Smooth muscle cell (in vitro differentiated cells): ENCODE data around the gene MARK1. TPM values are rescaled to one million over a fixed set of nuclear protein-coding genes. Genes with fewer than 3 reads are reported as not detected.

ENCODE experiments used
- DNase-seq: peaks from one replicate; lab custom pipeline; 2025; ENCODE audit not compliant: unreplicated experiment; lab: John Stamatoyannopoulos, UW
- H2AFZ ChIP-seq: fragments of 200-600 bp; sonication (generic); 2 replicates; pipeline ENCODE4 v1.6.0; 2016; ENCODE audit warnings: antibody characterized with exemption, low read depth, mild to moderate bottlenecking
- H3F3A ChIP-seq: fragments of 200-600 bp; sonication (generic); 2 replicates; pipeline ENCODE4 v1.6.0; 2017; ENCODE audit warnings: antibody characterized with exemption, low read depth
- H3K27ac ChIP-seq: fragments of 200-600 bp; sonication (generic); 2 replicates; pipeline ENCODE4 v1.5.1; 2016; ENCODE audit warnings: low read depth, mild to moderate bottlenecking
- H3K27me3 ChIP-seq: fragments of 200-600 bp; sonication (generic); 2 replicates; pipeline ENCODE4 v1.6.1; 2016; ENCODE audit warnings: low read depth, mild to moderate bottlenecking
- H3K36me3 ChIP-seq: fragments of 200-600 bp; sonication (generic); 2 replicates; pipeline ENCODE4 v1.5.1; 2016; ENCODE audit warnings: low read depth
- H3K4me1 ChIP-seq: fragments of 200-600 bp; sonication (generic); 2 replicates; pipeline ENCODE4 v1.5.1; 2016; ENCODE audit warnings: low read depth
- H3K4me2 ChIP-seq: fragments of 200-600 bp; sonication (generic); 2 replicates; pipeline ENCODE4 v1.6.0; 2016; ENCODE audit warnings: mild to moderate bottlenecking
- H3K4me3 ChIP-seq: fragments of 200-600 bp; sonication (generic); 2 replicates; pipeline ENCODE4 v1.5.1; 2016; ENCODE audit warnings: mild to moderate bottlenecking
- H3K79me2 ChIP-seq: fragments of 200-600 bp; sonication (generic); 2 replicates; pipeline ENCODE4 v1.6.0; 2016; ENCODE audit warnings: low read depth, mild to moderate bottlenecking
- H3K9ac ChIP-seq: fragments of 200-600 bp; sonication (generic); 2 replicates; pipeline ENCODE4 v1.6.0; 2016; ENCODE audit warnings: low read depth
- H3K9me3 ChIP-seq: fragments of 200-600 bp; sonication (generic); replicated peaks from 2 replicates; pipeline ENCODE4 v1.5.1; 2016; ENCODE audit warnings: low read depth
- H4K20me1 ChIP-seq: fragments of 200-600 bp; sonication (generic); 2 replicates; pipeline ENCODE4 v1.6.0; 2016; ENCODE audit warnings: low read depth
- WGBS: methylation state at CpG from one replicate; pipeline ENCODE4 v1.1.7; 2016; ENCODE audit warnings: low lambda C conversion rate; 5-methylcytosine and 5-hydroxymethylcytosine counted together
- polyA plus RNA-seq: library from polyadenylated mRNA; unstranded; fragments of >200 nt; fragmentation: Nextera tagmentation; extraction: Ambion mirVana; gene quantifications from 2 replicates; pipeline ENCODE4 v1.2.1, GENCODE V29; 2016
- small RNA-seq: library from RNA; depleted of rRNA; stranded (forward); fragments of <200 nt; gene quantifications from one replicate; pipeline ENCODE3, GENCODE V24; 2014
- total RNA-seq: library from RNA; depleted of rRNA; stranded (reverse); fragments of >200 nt; gene quantifications from 2 replicates; pipeline ENCODE4 v1.2.3, GENCODE V29; 2014
- TF ChIP-seq, protein P1 (sequence below): fragments of 200-600 bp; sonication (generic); IDR thresholded peaks from 2 replicates; pipeline ENCODE4 v1.5.1; 2017; ENCODE audit warnings: borderline replicate concordance, mild to moderate bottlenecking, antibody characterized with exemption; ENCODE audit not compliant: insufficient read depth, poor library complexity, severe bottlenecking

MARK1 gene
- total and polyA plus RNA-seq, 2 experiments from 2014 or later: 4.4 to 5.5 TPM

GRCh38 chr1:220711056-220711809, 183.3 kb downstream of the MARK1 start:
- Histone ChIP-seq H3K4me3 (no peak overlapping the region), H3K79me2 (no peaks in the 10 kb centered on the region), H3K27me3 (no peaks in the 10 kb centered on the region), H3K4me2 (no peak overlapping the region), H4K20me1 (no peaks in the 10 kb centered on the region), H3K9me3 (no peaks in the 10 kb centered on the region), H3K9ac (no peak overlapping the region), H3K27ac (no peak overlapping the region), H3K36me3 (no peaks in the 10 kb centered on the region), H3K4me1 (no peaks in the 10 kb centered on the region), H3F3A (no peaks in the 10 kb centered on the region), H2AFZ (no peak overlapping the region)
- TF ChIP-seq, protein P1, sequence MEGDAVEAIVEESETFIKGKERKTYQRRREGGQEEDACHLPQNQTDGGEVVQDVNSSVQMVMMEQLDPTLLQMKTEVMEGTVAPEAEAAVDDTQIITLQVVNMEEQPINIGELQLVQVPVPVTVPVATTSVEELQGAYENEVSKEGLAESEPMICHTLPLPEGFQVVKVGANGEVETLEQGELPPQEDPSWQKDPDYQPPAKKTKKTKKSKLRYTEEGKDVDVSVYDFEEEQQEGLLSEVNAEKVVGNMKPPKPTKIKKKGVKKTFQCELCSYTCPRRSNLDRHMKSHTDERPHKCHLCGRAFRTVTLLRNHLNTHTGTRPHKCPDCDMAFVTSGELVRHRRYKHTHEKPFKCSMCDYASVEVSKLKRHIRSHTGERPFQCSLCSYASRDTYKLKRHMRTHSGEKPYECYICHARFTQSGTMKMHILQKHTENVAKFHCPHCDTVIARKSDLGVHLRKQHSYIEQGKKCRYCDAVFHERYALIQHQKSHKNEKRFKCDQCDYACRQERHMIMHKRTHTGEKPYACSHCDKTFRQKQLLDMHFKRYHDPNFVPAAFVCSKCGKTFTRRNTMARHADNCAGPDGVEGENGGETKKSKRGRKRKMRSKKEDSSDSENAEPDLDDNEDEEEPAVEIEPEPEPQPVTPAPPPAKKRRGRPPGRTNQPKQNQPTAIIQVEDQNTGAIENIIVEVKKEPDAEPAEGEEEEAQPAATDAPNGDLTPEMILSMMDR: no peak
- DNase-seq: no peak
- WGBS: 89% methylated on average over 9 of the region's 9 CpGs

Small RNA genes lying within 50 kb of the gene (small RNA-seq; reads per million reads assigned to genes)
- not detected for gene RN7SL464P

Other genes with a start within 250 kb of the MARK1 start
- 0.22 and 1.2 TPM in 2 replicates for gene C1orf115, start 162.2 kb downstream of the MARK1 start, total RNA-seq
- 0.05 and 1.3 TPM in 2 replicates for gene C1orf115, start 162.2 kb downstream of the MARK1 start, polyA plus RNA-seq
- gene MTARC2, start 220.2 kb downstream of the MARK1 start, total RNA-seq: 7.6 and 13.0 TPM in 2 replicates
- gene MTARC2, start 220.2 kb downstream of the MARK1 start, polyA plus RNA-seq: 4.7 and 6.1 TPM in 2 replicates